NCI-H526 (cell line): ENCODE data around the gene LSM4.
A peak's percentile ranks its signal among the peaks of the same experiment; 100 is the strongest.
"Not testable (repeated sequence)": the region's sequence is repeated elsewhere in the genome, so short reads cannot be mapped to it uniquely, and the experiment has no call there.

Experiments used
- DNase-seq, 2 experiments: peaks; one replicate each; lab custom pipeline; 2025; lab: John Stamatoyannopoulos, UW

The LSM4 gene

GRCh38 chr19:18322759-18323460 is at the start of gene LSM4:
Gene LSM4 (minus strand): TSS chr19:18323076. CDS start chr19:18323020, 56 bp downstream.
- peak; percentile 91 to 97 for DNase-seq

- DNase-seq, result no peak
Observed at GRCh38 chr19:18368504-18369222, 45.8 kb upstream of the LSM4 start.

DNA sequence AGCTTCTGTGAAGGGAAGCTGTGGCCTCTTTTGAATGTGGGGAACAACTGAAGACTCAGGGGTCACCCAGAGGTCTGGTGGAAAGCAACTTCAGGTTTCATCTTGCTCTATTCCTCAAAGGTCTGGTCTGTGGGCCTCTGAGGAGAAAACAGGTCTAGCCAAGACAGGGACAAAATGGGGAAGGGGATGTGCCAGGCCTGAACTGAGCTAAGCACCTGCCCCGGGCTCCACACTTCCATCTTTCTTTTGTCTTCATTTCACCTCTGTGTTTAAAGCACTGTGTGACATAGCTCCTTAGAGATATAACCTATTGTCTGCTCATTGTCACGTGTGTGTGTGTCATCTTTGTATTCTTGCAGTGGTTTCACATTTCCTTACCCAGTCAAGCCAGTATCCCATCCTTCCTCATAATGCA is 43.2 kb upstream of the LSM4 start:
- no peak for DNase-seq

DNA sequence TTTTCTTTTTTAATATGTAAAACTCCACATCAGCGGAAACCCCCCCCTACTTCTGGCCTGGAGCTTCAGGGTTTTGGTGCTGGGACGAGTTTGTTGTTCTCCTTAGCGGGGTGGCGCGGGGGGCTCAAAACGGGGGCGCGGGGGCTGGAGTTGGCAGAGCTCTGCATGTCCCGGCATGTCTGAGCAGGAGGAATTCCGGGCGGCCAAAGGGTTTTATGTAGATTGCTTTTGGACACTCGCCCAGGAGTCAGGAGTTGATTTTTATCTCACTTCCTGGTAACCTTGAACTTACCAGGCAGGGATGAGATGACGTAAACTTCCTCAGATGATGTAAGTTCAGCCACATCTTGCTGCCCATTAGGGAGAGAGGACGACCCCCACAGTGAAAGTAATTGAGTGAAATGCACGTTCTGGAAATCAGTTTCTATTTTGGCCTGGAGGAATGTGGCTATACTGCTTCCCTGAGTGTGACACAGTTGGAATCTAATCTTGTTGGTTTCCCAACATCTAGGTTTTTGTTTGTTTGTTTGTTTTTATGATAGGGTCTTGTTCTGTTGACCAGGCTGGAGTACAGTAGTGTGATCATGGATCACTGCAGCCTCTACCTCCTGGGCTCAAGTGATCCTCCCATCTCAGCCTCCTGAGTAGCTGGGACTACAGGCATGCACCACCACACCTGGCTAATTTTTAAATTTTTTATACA is 42.1 kb upstream of the LSM4 start:
- peak in 1 of 2 experiments; percentile 37 for DNase-seq

- DNase-seq, result not testable (repeated sequence)
Observed at GRCh38 chr19:18364277-18364825, 41.5 kb upstream of the LSM4 start.

GRCh38 chr19:18363787-18364186 is 40.9 kb upstream of the LSM4 start:
- no peak for DNase-seq

- DNase-seq, result no peak
Observed at GRCh38 chr19:18362934-18363542, 40.2 kb upstream of the LSM4 start.

- no peak for DNase-seq
Observed at GRCh38 chr19:18361646-18362045, 38.8 kb upstream of the LSM4 start.

DNA sequence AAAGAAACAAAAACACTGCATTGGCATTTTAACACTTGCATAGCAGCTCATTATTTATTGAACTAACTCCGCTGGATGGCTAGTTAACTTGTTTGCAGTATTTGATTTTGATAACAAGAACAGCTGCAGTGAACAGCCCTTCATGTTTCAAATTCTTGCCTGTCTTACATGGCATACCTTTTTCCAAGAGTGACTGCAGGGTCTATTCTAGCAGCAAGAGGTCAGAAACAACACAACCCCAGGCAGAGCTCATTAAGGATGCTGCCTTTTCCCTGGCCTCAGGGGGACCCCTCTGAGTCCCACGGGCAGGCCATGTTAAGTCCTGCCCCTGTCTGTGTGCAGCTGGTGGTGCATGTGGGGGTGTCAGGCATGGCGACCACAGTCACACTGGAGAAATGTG is 34.2 kb upstream of the LSM4 start:
- no peak for DNase-seq

DNA sequence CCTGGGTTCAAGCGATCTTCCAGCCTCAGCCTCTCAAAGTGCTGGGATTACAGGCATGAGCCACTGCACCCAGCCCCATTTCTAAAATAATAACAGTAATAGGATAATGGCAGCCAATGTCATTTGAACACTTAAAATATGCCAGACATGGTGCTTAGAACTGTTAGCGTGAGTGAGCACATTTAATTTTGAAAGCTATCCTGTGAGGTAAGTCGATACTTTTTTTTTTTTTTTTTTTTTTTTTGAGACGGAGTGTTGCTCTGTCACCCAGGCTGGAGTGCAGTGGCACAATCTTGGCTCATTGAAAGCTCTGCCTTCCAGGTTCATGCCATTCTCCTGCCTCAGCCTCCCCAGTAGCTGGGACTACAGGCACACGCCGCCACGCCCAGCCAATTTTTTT is 31.9 kb upstream of the LSM4 start:
- not testable (repeated sequence) for DNase-seq

- no peak for DNase-seq
Observed at GRCh38 chr19:18353378-18354005, 30.6 kb upstream of the LSM4 start.

DNA sequence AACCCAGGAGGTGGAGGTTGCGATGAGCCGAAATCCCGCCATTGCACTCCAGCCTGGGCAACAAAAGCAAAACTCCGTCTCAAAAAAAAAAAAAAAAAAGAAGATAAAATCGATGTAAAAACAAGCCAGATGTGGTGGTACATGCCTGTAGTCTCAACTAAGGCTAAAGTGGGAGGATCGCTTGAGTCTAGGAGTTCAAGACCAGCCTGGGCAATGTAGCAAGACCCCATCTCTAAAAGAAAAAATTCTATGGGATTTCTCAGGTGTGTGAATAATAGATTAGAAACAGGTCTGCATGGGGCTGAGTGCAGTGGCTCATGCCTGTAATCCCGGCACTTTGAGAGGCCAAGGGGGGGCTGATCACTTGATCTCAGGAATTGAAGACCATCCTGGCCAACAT is 28.7 kb upstream of the LSM4 start:
- DNase-seq, result no peak

GRCh38 chr19:18350490-18350889 is 27.6 kb upstream of the LSM4 start:
- DNase-seq, result no peak

DNA sequence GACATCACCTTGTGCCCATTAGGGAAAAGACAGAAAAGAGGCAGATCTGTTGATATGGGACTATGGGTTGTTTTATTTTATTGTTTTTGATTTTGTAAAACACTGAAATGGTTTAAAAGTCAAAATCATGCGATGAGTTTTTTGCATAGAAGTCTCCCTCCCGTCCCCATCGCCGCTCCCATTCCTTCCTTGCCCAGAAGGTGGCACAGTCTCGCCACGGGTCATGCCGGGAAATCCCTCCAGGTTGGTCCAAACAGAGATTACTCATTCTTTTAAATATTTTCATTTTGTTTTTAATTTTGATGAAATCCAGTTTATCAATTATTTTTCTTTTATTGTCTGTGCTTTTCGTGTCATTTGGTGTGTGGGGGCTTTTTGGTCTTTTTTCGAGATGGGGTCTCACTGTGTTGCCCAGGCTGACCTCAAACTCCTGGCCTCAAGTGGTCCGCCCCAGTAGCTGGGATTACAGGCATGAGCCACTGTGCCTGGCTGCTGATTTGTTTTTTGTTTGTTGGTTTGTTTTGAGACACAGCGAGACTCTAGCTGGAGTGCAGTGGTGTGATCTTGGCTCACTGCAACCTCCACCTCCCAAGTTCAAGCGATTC is 26.8 kb upstream of the LSM4 start:
- peak in 1 of 2 experiments; percentile 17 for DNase-seq

GRCh38 chr19:18348818-18349339 is 26.0 kb upstream of the LSM4 start:
- DNase-seq, result not testable (repeated sequence)

- DNase-seq, result no peak
Observed at GRCh38 chr19:18348171-18348570, 25.3 kb upstream of the LSM4 start.

- DNase-seq, result no peak
Observed at GRCh38 chr19:18346091-18346490, 23.2 kb upstream of the LSM4 start.

GRCh38 chr19:18345296-18345695 is 22.4 kb upstream of the LSM4 start:
- no peak for DNase-seq

DNA sequence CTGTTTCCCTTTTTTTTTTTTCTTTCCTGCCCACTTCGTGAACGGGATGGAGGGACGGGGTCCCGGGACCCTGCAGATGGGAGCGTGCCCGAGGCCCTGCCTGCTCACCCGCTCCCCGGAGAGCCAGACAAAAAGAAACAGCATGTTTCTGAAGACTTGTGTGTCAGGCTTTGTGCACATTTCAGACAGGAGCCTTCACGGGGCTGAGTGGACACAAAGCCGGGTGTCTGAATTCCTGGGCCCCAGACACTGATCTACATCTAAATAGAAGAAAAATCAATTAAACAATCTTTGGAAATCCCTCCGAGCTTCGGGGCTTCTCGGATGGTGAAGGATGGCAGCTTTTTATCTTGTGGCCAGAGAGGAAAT is 21.7 kb upstream of the LSM4 start:
- no peak for DNase-seq

- DNase-seq, result no peak
Observed at GRCh38 chr19:18342090-18342632, 19.3 kb upstream of the LSM4 start.
